Caco-2 (cell line): ENCODE results near the gene ADGRG1. TPM values are rescaled to one million over a fixed set of nuclear protein-coding genes. Genes with fewer than 3 reads are reported as not detected.

Experiments used
- BruUV-seq: library from RNA; stranded (reverse); fragments of 400-500 nt; replicated peaks from 2 replicates; lab custom pipeline; 2021; lab: Mats Ljungman, UMichigan
- CTCF ChIA-PET: fragments of 300-600 bp; sonication (Branson Sonifier 250); formaldehyde crosslinking; loops from one replicate; lab custom pipeline; 2022; ENCODE audit warnings: antibody characterized with exemption; lab: Charles Lee
- POLR2A ChIA-PET: fragments of 300-600 bp; sonication (Branson Sonifier 250); formaldehyde crosslinking; loops from one replicate; lab custom pipeline; 2022; ENCODE audit warnings: antibody characterized with exemption; lab: Charles Lee
- DNase-seq, 2 experiments: peaks; one replicate each; pipeline versions ENCODE4 v3.0.0 to v3.0.0-alpha.2; 2020 to 2022
- H3K27me3 ChIP-seq: replicated peaks from 2 replicates; pipeline ENCODE4 v1.6.0; 2011; ENCODE audit warnings: low read length; ENCODE audit not compliant: control insufficient read depth, insufficient read depth
- H3K36me3 ChIP-seq: 2 replicates; pipeline ENCODE4 v1.5.1; 2011; ENCODE audit warnings: low read length; ENCODE audit not compliant: control insufficient read depth, insufficient read depth
- H3K4me1 ChIP-seq: fragments of 250-450 bp; sonication (Bioruptor Pico); 2 replicates; pipeline ENCODE4 v1.5.1; 2020; ENCODE audit warnings: mild to moderate bottlenecking
- H3K4me3 ChIP-seq: 2 replicates; pipeline ENCODE4 v1.5.1; 2011; ENCODE audit warnings: low read depth, mild to moderate bottlenecking, control low read depth, low read length
- H3K9me3 ChIP-seq: fragments of 250-450 bp; sonication (Bioruptor Pico); 2 replicates; pipeline ENCODE4 v1.5.1; 2020; ENCODE audit warnings: mild to moderate bottlenecking, moderate library complexity
- H3K27ac Mint-ChIP-seq: one replicate; pipeline ENCODE4 v1.8.0; 2022; ENCODE audit warnings: mixed read lengths; ENCODE audit not compliant: unreplicated experiment
- H3K27me3 Mint-ChIP-seq: one replicate; pipeline ENCODE4 v1.8.0; 2022; ENCODE audit warnings: mixed read lengths; ENCODE audit not compliant: insufficient read depth, unreplicated experiment
- H3K36me3 Mint-ChIP-seq: one replicate; pipeline ENCODE4 v1.8.0; 2022; ENCODE audit warnings: mild to moderate bottlenecking, mixed read lengths; ENCODE audit not compliant: insufficient read depth, unreplicated experiment
- H3K4me1 Mint-ChIP-seq: one replicate; pipeline ENCODE4 v1.8.0; 2022; ENCODE audit warnings: low read depth, mixed read lengths; ENCODE audit not compliant: unreplicated experiment
- H3K4me3 Mint-ChIP-seq: one replicate; pipeline ENCODE4 v1.8.0; 2022; ENCODE audit warnings: mild to moderate bottlenecking, moderate library complexity, mixed read lengths; ENCODE audit not compliant: unreplicated experiment
- H3K9me3 Mint-ChIP-seq: one replicate; pipeline ENCODE4 v1.8.0; 2022; ENCODE audit warnings: mixed read lengths; ENCODE audit not compliant: unreplicated experiment
- CTCF ChIP-seq, 2 experiments: fragments of 200-600 bp in 1 of 2; IDR thresholded peaks; 1 replicate in 1 of 2; 2 replicates in 1 of 2; pipeline versions ENCODE4 v1.5.1 to v1.8.0; 2011 to 2022; ENCODE audit warnings: antibody characterized with exemption in 1 of 2, control low read depth in 1 of 2, inconsistent platforms in 1 of 2, low read depth in 1 of 2, low read length in 1 of 2, mild to moderate bottlenecking in 1 of 2, moderate library complexity in 1 of 2; ENCODE audit not compliant: insufficient read depth in 1 of 2, severe bottlenecking in 1 of 2, unreplicated experiment in 1 of 2
- intact Hi-C: fragments of 100-400 bp; cut with micrococcal nuclease; formaldehyde crosslinking; loops from one replicate; pipeline ENCODE4 v1.10.0; 2022; ENCODE audit not compliant: unreplicated experiment
- total RNA-seq: library from RNA; stranded (reverse); gene quantifications from 2 replicates; pipeline ENCODE4 v1.2.3, GENCODE V29; 2022

Gene ADGRG1
- total RNA-seq, 1 experiment from 2014 or later = 195 TPM

GRCh38 chr16:57683636-57684545 lies 55.5 kb downstream of the ADGRG1 start:
- no peak overlapping the region for H3K4me3 Mint-ChIP-seq
- Histone ChIP-seq H3K36me3 (no peaks in the 10 kb centered on the region), H3K9me3 (no peaks in the 10 kb centered on the region; the same call in 1 of the 2 replicates), H3K4me3 (no peak overlapping the region), H3K4me1 (no peaks in the 10 kb centered on the region; the same call in 1 of the 2 replicates), H3K27me3 (no peaks in the 10 kb centered on the region)
- H3K4me1 Mint-ChIP-seq = peaks cover 1% of the 10 kb centered on the region
- H3K9me3 Mint-ChIP-seq = no peaks in the 10 kb centered on the region
- H3K36me3 Mint-ChIP-seq = no peaks in the 10 kb centered on the region
- no peak overlapping the region for H3K27ac Mint-ChIP-seq
- POLR2A ChIA-PET = no interaction called here
- no peak for TF ChIP-seq CTCF (IDR thresholded peaks at IDR 0.05; ENCODE audit: insufficient read depth in 1 of 2, low read depth in 1 of 2, low read length in 1 of 2, severe bottlenecking in 1 of 2, unreplicated experiment in 1 of 2)
- H3K27me3 Mint-ChIP-seq = no peaks in the 10 kb centered on the region
- intact Hi-C loops = no loop called here
- CTCF ChIA-PET = interaction anchor here (1.0 kb wide), 1 partner anchor 9 kb away, joined by 3 read pairs; no protein-coding TSS in a partner anchor
- DNase-seq = no peak
- BruUV-seq = no TSS peak

- CTCF ChIA-PET = no interaction called here
- no peaks in the 10 kb centered on the region for H3K36me3 ChIP-seq
These were observed 56.4 kb downstream of the ADGRG1 start for GRCh38 chr16:57684626-57685358.

More at GRCh38 chr16:57684626-57685358, 56.4 kb downstream of the ADGRG1 start:
- no peak for TF ChIP-seq CTCF (IDR thresholded peaks at IDR 0.05; ENCODE audit: insufficient read depth in 1 of 2, low read depth in 1 of 2, low read length in 1 of 2, severe bottlenecking in 1 of 2, unreplicated experiment in 1 of 2)
- intact Hi-C loops = no loop called here
- Mint-ChIP-seq H3K27ac (no peak overlapping the region), H3K27me3 (no peaks in the 10 kb centered on the region), H3K36me3 (no peaks in the 10 kb centered on the region), H3K4me3 (no peak overlapping the region), H3K4me1 (peaks cover 10% of the 10 kb centered on the region), H3K9me3 (no peaks in the 10 kb centered on the region)
- no TSS peak for BruUV-seq
- Histone ChIP-seq H3K4me3 (no peak overlapping the region), H3K27me3 (no peaks in the 10 kb centered on the region), H3K4me1 (no peaks in the 10 kb centered on the region; the same call in 1 of the 2 replicates), H3K9me3 (no peaks in the 10 kb centered on the region; the same call in 1 of the 2 replicates)
- POLR2A ChIA-PET = no interaction called here
- no peak for DNase-seq
